ENCODE measurements around the gene ST7. TPM values are rescaled to one million over a fixed set of nuclear protein-coding genes. Genes with fewer than 3 reads are reported as not detected.
A peak's percentile ranks its signal among the peaks of the same experiment; 100 is the strongest.

Gene ST7
- total and polyA plus RNA-seq, 2 donors (not counting 3 experiments of a cell fraction or from before 2014, with no cell fraction given), result 18.6 to 24.9 TPM

DNA sequence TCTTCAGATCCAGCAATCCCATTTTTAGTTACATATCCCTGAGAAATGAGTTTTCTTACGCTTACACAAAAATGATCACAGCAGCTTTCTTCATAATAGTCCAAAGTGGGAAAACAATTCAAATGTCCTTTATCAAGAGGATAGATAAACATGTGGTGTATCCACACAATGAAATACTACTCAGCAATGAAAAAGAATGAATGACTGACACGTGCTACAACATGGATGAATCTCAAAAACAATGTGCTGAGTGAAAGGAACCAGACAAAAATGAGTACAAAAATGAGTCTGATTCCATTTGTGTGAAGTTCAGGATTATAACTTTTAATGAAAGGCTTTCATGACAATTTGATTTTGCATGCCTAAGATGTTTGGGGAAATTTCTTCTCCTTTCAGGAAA, 230.4 kb downstream of the ST7 start:
- dilution Hi-C loops (cut with MboI; ENCODE audit: extremely low pct_ligation_motif_present, low sequenced_read_pairs), result no loop called here
- Histone ChIP-seq H3K9ac (replicated peaks; ENCODE audit: extremely low read depth, insufficient read depth, low read length) (peak overlapping the region; percentile 39), H3K4me2 (ENCODE audit: insufficient read depth, low read length) (peak overlapping the region; percentile 86), H3K36me3 (ENCODE audit: control insufficient read depth in 2 of 2, extremely low read depth in 1 of 2, insufficient read depth in 2 of 2, low read length in 2 of 2) (no peaks in the 10 kb centered on the region), H4K20me1 (replicated peaks; ENCODE audit: control insufficient read depth, extremely low read depth, insufficient read depth, low read length) (no peaks in the 10 kb centered on the region), H3K27ac (ENCODE audit: insufficient read depth, low read depth, low read length) (peak overlapping the region; percentile 55), H3K9me3 (replicated peaks; ENCODE audit: control insufficient read depth, insufficient read depth, low read length) (no peaks in the 10 kb centered on the region), H3K27me3 (ENCODE audit: control insufficient read depth in 2 of 2, insufficient read depth in 2 of 2, low read length in 2 of 2) (no peaks in the 10 kb centered on the region), H3K4me3 (replicated peaks in 1 of 3; ENCODE audit: insufficient read depth in 1 of 3, low read depth in 1 of 3, low read length in 3 of 3) (no peak overlapping the region), H2AFZ (ENCODE audit: low read depth, low read length) (no peak overlapping the region), H3K4me1 (ENCODE audit: control insufficient read depth, extremely low read depth, insufficient read depth, low read length) (peaks cover 14% of the 10 kb centered on the region), H3K9me1 (replicated peaks; ENCODE audit: control insufficient read depth, extremely low read depth, insufficient read depth, low read length) (no peaks in the 10 kb centered on the region), H3K79me2 (ENCODE audit: control insufficient read depth, insufficient read depth, low read length) (no peaks in the 10 kb centered on the region)
- ChIA-PET POLR2A (no interaction called here), CTCF (interaction anchor here (0.7 to 1.2 kb wide), 5 partner anchors 12 to 57 kb away, joined by 3 to 9 read pairs (median 3); no protein-coding TSS in a partner anchor)
- TF ChIP-seq JUN (IDR thresholded peaks at IDR 0.05; ENCODE audit: borderline replicate concordance, insufficient read depth, insufficient read length, low read depth) (no peak), MYC (IDR thresholded peaks at IDR 0.05; ENCODE audit: low read depth, low read length) (no peak), POLR2AphosphoS5 (IDR thresholded peaks at IDR 0.05; ENCODE audit: insufficient read depth, low read depth, low read length) (no peak), MAX (IDR thresholded peaks at IDR 0.05; ENCODE audit: insufficient read depth, insufficient read length) (no peak), EZH2 (IDR thresholded peaks at IDR 0.05; ENCODE audit: borderline replicate concordance, low read depth, low read length, severe bottlenecking) (no peak)
- intact Hi-C loops (cut with micrococcal nuclease), result no loop called here
- no TSS peak for BruUV-seq (replicated peaks)
- DNase-seq (ENCODE audit: low read depth, low spot score), result no peak
- no peak for FAIRE-seq

DNA sequence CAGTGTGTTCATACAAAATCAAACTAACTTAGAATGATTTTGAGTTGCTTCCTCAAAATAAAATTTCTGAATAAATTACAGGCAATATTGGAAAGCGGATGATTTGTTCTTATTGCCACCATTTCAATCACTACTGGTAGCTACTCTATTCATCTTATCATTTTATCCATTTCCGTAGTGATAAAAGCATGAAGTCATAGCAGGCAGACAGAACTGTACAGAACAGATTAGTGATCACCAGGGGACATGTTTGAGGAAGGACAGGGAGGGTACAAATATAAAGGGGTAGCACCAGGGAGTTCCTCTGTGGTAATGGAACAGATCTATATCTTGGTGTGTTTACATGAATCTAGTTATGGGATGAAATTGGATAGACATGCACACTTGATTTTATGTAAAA, 231.1 kb downstream of the ST7 start:
- no TSS peak for BruUV-seq (replicated peaks)
- CTCF ChIA-PET, result interaction anchor here (0.7 to 1.2 kb wide), 6 partner anchors 13 to 58 kb away, joined by 3 to 9 read pairs (median 3); no protein-coding TSS in a partner anchor
- dilution Hi-C loops (cut with MboI; ENCODE audit: extremely low pct_ligation_motif_present, low sequenced_read_pairs) (no loop called here), intact Hi-C loops (cut with micrococcal nuclease) (no loop called here)
- H3K9me3 ChIP-seq (replicated peaks; ENCODE audit: control insufficient read depth, insufficient read depth, low read length), result no peaks in the 10 kb centered on the region
- TF ChIP-seq POLR2A (IDR thresholded peaks at IDR 0.05; ENCODE audit: low read depth, low read length) (no peak), GATA2 (IDR thresholded peaks at IDR 0.05; ENCODE audit: insufficient read depth, insufficient read length, low read depth, low read length) (peak; percentile 87)
- POLR2A ChIA-PET, result no interaction called here
- H3K36me3 ChIP-seq (ENCODE audit: control insufficient read depth in 2 of 2, extremely low read depth in 1 of 2, insufficient read depth in 2 of 2, low read length in 2 of 2), result no peaks in the 10 kb centered on the region
- peak overlapping the region; percentile 86 for H3K4me2 ChIP-seq (ENCODE audit: insufficient read depth, low read length)
- FAIRE-seq (peak; percentile 8), DNase-seq (ENCODE audit: low read depth, low spot score) (peak; percentile 72)
- H2AFZ ChIP-seq (ENCODE audit: low read depth, low read length), result peak overlapping the region; percentile 27
- H3K27me3 ChIP-seq (ENCODE audit: control insufficient read depth in 2 of 2, insufficient read depth in 2 of 2, low read length in 2 of 2), result no peaks in the 10 kb centered on the region
- H4K20me1 ChIP-seq (replicated peaks; ENCODE audit: control insufficient read depth, extremely low read depth, insufficient read depth, low read length), result no peaks in the 10 kb centered on the region
- H3K9me1 ChIP-seq (replicated peaks; ENCODE audit: control insufficient read depth, extremely low read depth, insufficient read depth, low read length), result no peaks in the 10 kb centered on the region
- H3K4me1 ChIP-seq (ENCODE audit: control insufficient read depth, extremely low read depth, insufficient read depth, low read length), result peaks cover 13% of the 10 kb centered on the region
- peak overlapping the region; percentile 55 for H3K27ac ChIP-seq (ENCODE audit: insufficient read depth, low read depth, low read length)
- H3K4me3 ChIP-seq (replicated peaks in 1 of 3; ENCODE audit: insufficient read depth in 1 of 3, low read depth in 1 of 3, low read length in 3 of 3), result peak overlapping the region in 1 of 3 experiments; percentile 19
- peak overlapping the region; percentile 39 for H3K9ac ChIP-seq (replicated peaks; ENCODE audit: extremely low read depth, insufficient read depth, low read length)
- H3K79me2 ChIP-seq (ENCODE audit: control insufficient read depth, insufficient read depth, low read length), result no peaks in the 10 kb centered on the region

Measured in endothelial cell of umbilical vein (primary cell).